Testis (tissue), 3 donors: ENCODE data around the gene TTLL8. TPM values are rescaled to one million over a fixed set of nuclear protein-coding genes. Genes with fewer than 3 reads are reported as not detected.

Experiments used
- DNase-seq: peaks from one replicate; pipeline ENCODE4 v3.0.0-alpha.2; 2019
- H3K27ac ChIP-seq, 2 donors: fragments of 200-600 bp; sonication (generic); one replicate each; pipeline ENCODE4 v1.5.1; 2019
- H3K27me3 ChIP-seq: fragments of 200-600 bp; sonication (generic); one replicate; pipeline ENCODE4 v1.5.1; 2019
- H3K36me3 ChIP-seq: fragments of 200-600 bp; sonication (generic); one replicate; pipeline ENCODE4 v1.5.1; 2017; ENCODE audit warnings: low read depth; ENCODE audit errors: missing control alignments
- H3K4me1 ChIP-seq: fragments of 200-600 bp; sonication (generic); one replicate; pipeline ENCODE4 v1.5.1; 2019
- H3K4me3 ChIP-seq, 2 donors: fragments of 200-600 bp; sonication (generic); one replicate each; pipeline ENCODE4 v1.5.1; 2017 to 2019
- H3K9me3 ChIP-seq: fragments of 200-600 bp; sonication (generic); one replicate; pipeline ENCODE4 v1.5.1; 2017
- CTCF ChIP-seq, 3 experiments: fragments of 450-650 bp in 2 of 3; fragments of 200-600 bp in 1 of 3; sonication (generic) in 1 of 3; IDR thresholded peaks; one replicate each; pipeline ENCODE4 v1.5.1; 2016 to 2019; ENCODE audit warnings: antibody characterized with exemption in 3 of 3, mild to moderate bottlenecking in 2 of 3, moderate library complexity in 1 of 3
- POLR2A ChIP-seq: fragments of 450-650 bp; IDR thresholded peaks from one replicate; pipeline ENCODE4 v1.6.1; 2017; ENCODE audit warnings: antibody characterized with exemption, mild to moderate bottlenecking, moderate library complexity
- whole genome bisulfite sequencing, 2 donors: methylation state at CpG; one replicate each; pipeline ENCODE4 v1.1.5; 2018; 5-methylcytosine and 5-hydroxymethylcytosine counted together
- intact Hi-C: fragments of 100-400 bp; cut with DNase I; formaldehyde crosslinking; loops from one replicate; pipeline ENCODE4 v1.15.1; 2023; ENCODE audit warnings: low total_unique reads
- polyA plus RNA-seq: library from polyadenylated mRNA; stranded (reverse); fragments of 350-450 nt; fragmentation: Illumina TruSeq; extraction: RNeasy Lipid Tissue Mini Kit (QIAGEN cat#74804); gene quantifications from one replicate; pipeline ENCODE4 v1.2.3, GENCODE V29; 2014; ENCODE audit warnings: low read depth, low replicate concordance; ENCODE audit not compliant: insufficient read depth
- total RNA-seq, 2 donors: library from RNA; depleted of rRNA; stranded (reverse); fragments of >200 nt; gene quantifications; one replicate each; pipeline ENCODE4 v1.2.3, GENCODE V29; 2016

TTLL8 gene
- total and polyA plus RNA-seq, 3 donors from 2014 or later: 5.1 to 11.9 (median 11.3) TPM

GRCh38 chr22:49997251-49997599 lies 60.9 kb downstream of the TTLL8 start:
- no peaks in the 10 kb centered on the region for H3K4me1 ChIP-seq
- no peaks in the 10 kb centered on the region for H3K9me3 ChIP-seq
- no peak overlapping the region for H3K27ac ChIP-seq
- DNase-seq: no peak
- no peaks in the 10 kb centered on the region for H3K36me3 ChIP-seq
- intact Hi-C loops: no loop called here
- no peaks in the 10 kb centered on the region for H3K27me3 ChIP-seq
- no peak for TF ChIP-seq POLR2A
- no peak for TF ChIP-seq CTCF (IDR thresholded peaks at IDR 0.05)
- no peak overlapping the region for H3K4me3 ChIP-seq
- 35 to 81% methylated on average over 4 to 12 of the region's 12 CpGs for WGBS, 2 donors

- no peaks in the 10 kb centered on the region for H3K27me3 ChIP-seq
- DNase-seq: peak; percentile 10
- no peaks in the 10 kb centered on the region for H3K36me3 ChIP-seq
- H3K4me3 ChIP-seq: no peak overlapping the region
- intact Hi-C loops: no loop called here
- no peaks in the 10 kb centered on the region for H3K9me3 ChIP-seq
- TF ChIP-seq POLR2A (no peak), CTCF (IDR thresholded peaks at IDR 0.05) (no peak)
- H3K4me1 ChIP-seq: no peaks in the 10 kb centered on the region
- no peak overlapping the region for H3K27ac ChIP-seq
- WGBS, 2 donors: 89 to 92% methylated on average over 7 to 19 of the region's 19 CpGs
Measured at GRCh38 chr22:49996518-49997250, 61.4 kb downstream of the TTLL8 start.

- WGBS, 2 donors: 60 to 96% methylated on average over 1 to 4 of the region's 4 CpGs
- no peak overlapping the region for H3K27ac ChIP-seq
- TF ChIP-seq POLR2A: no peak
- H3K27me3 ChIP-seq: no peaks in the 10 kb centered on the region
- no peaks in the 10 kb centered on the region for H3K4me1 ChIP-seq
- H3K4me3 ChIP-seq: no peak overlapping the region
- DNase-seq: no peak
- H3K9me3 ChIP-seq: no peaks in the 10 kb centered on the region
- intact Hi-C loops: no loop called here
- no peaks in the 10 kb centered on the region for H3K36me3 ChIP-seq
Measured at GRCh38 chr22:49996119-49996517, 62.0 kb downstream of the TTLL8 start.

- no peak overlapping the region for H3K27ac ChIP-seq
- DNase-seq: no peak
- H3K4me3 ChIP-seq: no peak overlapping the region
- no peaks in the 10 kb centered on the region for H3K27me3 ChIP-seq
- no peak for TF ChIP-seq CTCF (IDR thresholded peaks at IDR 0.05)
- no peak for TF ChIP-seq POLR2A
- no peaks in the 10 kb centered on the region for H3K36me3 ChIP-seq
- no peaks in the 10 kb centered on the region for H3K9me3 ChIP-seq
- intact Hi-C loops: no loop called here
- 93 to 98% methylated on average over 5 to 10 of the region's 10 CpGs for WGBS, 2 donors
- no peaks in the 10 kb centered on the region for H3K4me1 ChIP-seq
Measured at GRCh38 chr22:49995361-49996118, 62.6 kb downstream of the TTLL8 start.

- intact Hi-C loops: no loop called here
Measured at GRCh38 chr22:49995041-49995360, 63.1 kb downstream of the TTLL8 start.

More at GRCh38 chr22:49995041-49995360, 63.1 kb downstream of the TTLL8 start:
- Histone ChIP-seq H3K27ac (no peak overlapping the region), H3K4me3 (no peak overlapping the region), H3K9me3 (no peaks in the 10 kb centered on the region), H3K27me3 (no peaks in the 10 kb centered on the region), H3K4me1 (no peaks in the 10 kb centered on the region), H3K36me3 (no peaks in the 10 kb centered on the region)
- WGBS, 2 donors: 80 to 87% methylated on average over 1 to 3 of the region's 3 CpGs
- no peak for DNase-seq
- no peak for TF ChIP-seq POLR2A
- TF ChIP-seq CTCF (IDR thresholded peaks at IDR 0.05): no peak
